HG02852 (cell line): ENCODE data around the gene NDUFV2.
"Not testable (repeated sequence)": the region's sequence is repeated elsewhere in the genome, so short reads cannot be mapped to it uniquely, and the experiment has no call there.

Source experiments
- ATAC-seq: cut with Tn5 transposase; IDR thresholded peaks from one replicate; pipeline ENCODE4 v1.9.1; 2021; ENCODE audit warnings: mild to moderate bottlenecking, moderate library complexity; ENCODE audit not compliant: unreplicated experiment

Gene NDUFV2

GRCh38 chr18:9148203-9148552, 45.7 kb downstream of the NDUFV2 start:
- no peak for ATAC-seq

GRCh38 chr18:9150121-9150520, 47.6 kb downstream of the NDUFV2 start:
- no peak for ATAC-seq

- ATAC-seq: no peak
Observed at GRCh38 chr18:9153256-9153655, 50.8 kb downstream of the NDUFV2 start.

- no peak for ATAC-seq
Observed at GRCh38 chr18:9156604-9157249, 54.2 kb downstream of the NDUFV2 start.

GRCh38 chr18:9157806-9158205, 55.3 kb downstream of the NDUFV2 start:
- no peak for ATAC-seq

- no peak for ATAC-seq
Observed at GRCh38 chr18:9160014-9160413, 57.5 kb downstream of the NDUFV2 start.

- ATAC-seq: not testable (repeated sequence)
Observed at GRCh38 chr18:9162663-9163062, 60.2 kb downstream of the NDUFV2 start.

GRCh38 chr18:9164149-9164548, 61.6 kb downstream of the NDUFV2 start:
- ATAC-seq: not testable (repeated sequence)

GRCh38 chr18:9165883-9166282, 63.4 kb downstream of the NDUFV2 start:
- not testable (repeated sequence) for ATAC-seq

- not testable (repeated sequence) for ATAC-seq
Observed at GRCh38 chr18:9169515-9169914, 67.0 kb downstream of the NDUFV2 start.

GRCh38 chr18:9171919-9172318, 69.4 kb downstream of the NDUFV2 start:
- not testable (repeated sequence) for ATAC-seq

- no peak for ATAC-seq
Observed at GRCh38 chr18:9172506-9173127, 70.1 kb downstream of the NDUFV2 start.

GRCh38 chr18:9173770-9174233, 71.3 kb downstream of the NDUFV2 start:
- peak; percentile 51 for ATAC-seq

- no peak for ATAC-seq
Observed at GRCh38 chr18:9174302-9174701, 71.8 kb downstream of the NDUFV2 start.

GRCh38 chr18:9175115-9175514, 72.6 kb downstream of the NDUFV2 start:
- ATAC-seq: no peak

- no peak for ATAC-seq
Observed at GRCh38 chr18:9177031-9177430, 74.5 kb downstream of the NDUFV2 start.

GRCh38 chr18:9177466-9177865, 75.0 kb downstream of the NDUFV2 start:
- no peak for ATAC-seq

GRCh38 chr18:9178557-9178956, 76.1 kb downstream of the NDUFV2 start:
- no peak for ATAC-seq

- ATAC-seq: no peak
Observed at GRCh38 chr18:9181275-9181674, 78.8 kb downstream of the NDUFV2 start.

- ATAC-seq: no peak
Observed at GRCh38 chr18:9182852-9183399, 80.4 kb downstream of the NDUFV2 start.
